ENCODE data around the gene NR6A1.

The NR6A1 gene

GRCh38 chr9:124518116-124518515, 253.0 kb downstream of the NR6A1 start:
- Histone ChIP-seq H3K4me1 (ENCODE audit: control insufficient read depth, insufficient read depth, low read length) (no peaks in the 10 kb centered on the region; the same call in 1 of the 2 replicates), H3K9ac (ENCODE audit: low read depth, low read length) (no peak overlapping the region), H3K4me3 (ENCODE audit: low read depth, low read length) (no peak overlapping the region), H3K36me3 (ENCODE audit: control insufficient read depth, insufficient read depth, low read length) (peaks cover 15% of the 10 kb centered on the region; the same call in 1 of the 2 replicates), H3K27ac (ENCODE audit: low read depth, low read length) (no peak overlapping the region), H3K9me3 (ENCODE audit: control insufficient read depth, insufficient read depth, low read length) (no peaks in the 10 kb centered on the region), H3K27me3 (ENCODE audit: control insufficient read depth, insufficient read depth, low read length) (no peaks in the 10 kb centered on the region)

- Histone ChIP-seq H3K4me1 (ENCODE audit: control insufficient read depth, insufficient read depth, low read length) (no peaks in the 10 kb centered on the region; the same call in 1 of the 2 replicates), H3K4me3 (ENCODE audit: low read depth, low read length) (no peak overlapping the region), H3K27ac (ENCODE audit: low read depth, low read length) (no peak overlapping the region), H3K27me3 (ENCODE audit: control insufficient read depth, insufficient read depth, low read length) (no peaks in the 10 kb centered on the region), H3K36me3 (ENCODE audit: control insufficient read depth, insufficient read depth, low read length) (peaks cover 15% of the 10 kb centered on the region; the same call in 1 of the 2 replicates), H3K9me3 (ENCODE audit: control insufficient read depth, insufficient read depth, low read length) (no peaks in the 10 kb centered on the region), H3K9ac (ENCODE audit: low read depth, low read length) (no peak overlapping the region)
These were observed 253.5 kb downstream of the NR6A1 start for GRCh38 chr9:124517600-124517999.

GRCh38 chr9:124514874-124515273, 256.2 kb downstream of the NR6A1 start:
- Histone ChIP-seq H3K36me3 (ENCODE audit: control insufficient read depth, insufficient read depth, low read length) (peaks cover 5% of the 10 kb centered on the region; the same call in 1 of the 2 replicates), H3K9me3 (ENCODE audit: control insufficient read depth, insufficient read depth, low read length) (no peaks in the 10 kb centered on the region), H3K27ac (ENCODE audit: low read depth, low read length) (no peak overlapping the region), H3K9ac (ENCODE audit: low read depth, low read length) (no peak overlapping the region), H3K4me1 (ENCODE audit: control insufficient read depth, insufficient read depth, low read length) (0 out of 2 replicates have a peak, but pooled peaks cover 4% of the 10 kb centered on the region), H3K4me3 (ENCODE audit: low read depth, low read length) (no peak overlapping the region), H3K27me3 (ENCODE audit: control insufficient read depth, insufficient read depth, low read length) (no peaks in the 10 kb centered on the region)

GRCh38 chr9:124514125-124514524, 257.0 kb downstream of the NR6A1 start:
- H3K9me3 ChIP-seq (ENCODE audit: control insufficient read depth, insufficient read depth, low read length) = no peaks in the 10 kb centered on the region
- H3K9ac ChIP-seq (ENCODE audit: low read depth, low read length) = no peak overlapping the region
- no peak overlapping the region for H3K27ac ChIP-seq (ENCODE audit: low read depth, low read length)
- H3K36me3 ChIP-seq (ENCODE audit: control insufficient read depth, insufficient read depth, low read length) = peaks cover 2% of the 10 kb centered on the region; the same call in 1 of the 2 replicates
- no peaks in the 10 kb centered on the region for H3K27me3 ChIP-seq (ENCODE audit: control insufficient read depth, insufficient read depth, low read length)
- 0 out of 2 replicates have a peak, but pooled peaks cover 4% of the 10 kb centered on the region for H3K4me1 ChIP-seq (ENCODE audit: control insufficient read depth, insufficient read depth, low read length)
- H3K4me3 ChIP-seq (ENCODE audit: low read depth, low read length) = no peak overlapping the region

- H3K4me1 ChIP-seq (ENCODE audit: control insufficient read depth, insufficient read depth, low read length) = 0 out of 2 replicates have a peak, but pooled peaks cover 4% of the 10 kb centered on the region
- H3K27ac ChIP-seq (ENCODE audit: low read depth, low read length) = no peak overlapping the region
- H3K27me3 ChIP-seq (ENCODE audit: control insufficient read depth, insufficient read depth, low read length) = no peaks in the 10 kb centered on the region
- H3K4me3 ChIP-seq (ENCODE audit: low read depth, low read length) = no peak overlapping the region
- no peaks in the 10 kb centered on the region for H3K9me3 ChIP-seq (ENCODE audit: control insufficient read depth, insufficient read depth, low read length)
- H3K9ac ChIP-seq (ENCODE audit: low read depth, low read length) = no peak overlapping the region
- no peaks in the 10 kb centered on the region for H3K36me3 ChIP-seq (ENCODE audit: control insufficient read depth, insufficient read depth, low read length)
These were observed 257.6 kb downstream of the NR6A1 start for GRCh38 chr9:124513376-124513994.

- Histone ChIP-seq H3K4me1 (ENCODE audit: control insufficient read depth, insufficient read depth, low read length) (0 out of 2 replicates have a peak, but pooled peaks cover 4% of the 10 kb centered on the region), H3K27me3 (ENCODE audit: control insufficient read depth, insufficient read depth, low read length) (no peaks in the 10 kb centered on the region), H3K9me3 (ENCODE audit: control insufficient read depth, insufficient read depth, low read length) (no peaks in the 10 kb centered on the region), H3K9ac (ENCODE audit: low read depth, low read length) (no peak overlapping the region), H3K4me3 (ENCODE audit: low read depth, low read length) (no peak overlapping the region), H3K36me3 (ENCODE audit: control insufficient read depth, insufficient read depth, low read length) (no peaks in the 10 kb centered on the region), H3K27ac (ENCODE audit: low read depth, low read length) (no peak overlapping the region)
These were observed 258.3 kb downstream of the NR6A1 start for GRCh38 chr9:124512806-124513204.

GRCh38 chr9:124511891-124512805, 259.0 kb downstream of the NR6A1 start:
- no peaks in the 10 kb centered on the region for H3K9me3 ChIP-seq (ENCODE audit: control insufficient read depth, insufficient read depth, low read length)
- no peaks in the 10 kb centered on the region for H3K36me3 ChIP-seq (ENCODE audit: control insufficient read depth, insufficient read depth, low read length)
- no peaks in the 10 kb centered on the region for H3K27me3 ChIP-seq (ENCODE audit: control insufficient read depth, insufficient read depth, low read length)
- no peak overlapping the region for H3K4me3 ChIP-seq (ENCODE audit: low read depth, low read length)
- no peak overlapping the region for H3K27ac ChIP-seq (ENCODE audit: low read depth, low read length)
- 0 out of 2 replicates have a peak, but pooled peaks cover 4% of the 10 kb centered on the region for H3K4me1 ChIP-seq (ENCODE audit: control insufficient read depth, insufficient read depth, low read length)
- no peak overlapping the region for H3K9ac ChIP-seq (ENCODE audit: low read depth, low read length)

GRCh38 chr9:124511426-124511840, 259.7 kb downstream of the NR6A1 start:
- Histone ChIP-seq H3K27ac (ENCODE audit: low read depth, low read length) (no peak overlapping the region), H3K36me3 (ENCODE audit: control insufficient read depth, insufficient read depth, low read length) (no peaks in the 10 kb centered on the region), H3K4me1 (ENCODE audit: control insufficient read depth, insufficient read depth, low read length) (0 out of 2 replicates have a peak, but pooled peaks cover 4% of the 10 kb centered on the region), H3K9ac (ENCODE audit: low read depth, low read length) (no peak overlapping the region), H3K4me3 (ENCODE audit: low read depth, low read length) (no peak overlapping the region), H3K9me3 (ENCODE audit: control insufficient read depth, insufficient read depth, low read length) (no peaks in the 10 kb centered on the region), H3K27me3 (ENCODE audit: control insufficient read depth, insufficient read depth, low read length) (peaks cover 3% of the 10 kb centered on the region)

GRCh38 chr9:124510650-124511425, 260.3 kb downstream of the NR6A1 start:
- H3K4me1 ChIP-seq (ENCODE audit: control insufficient read depth, insufficient read depth, low read length) = 0 out of 2 replicates have a peak, but pooled peaks cover 4% of the 10 kb centered on the region
- H3K9me3 ChIP-seq (ENCODE audit: control insufficient read depth, insufficient read depth, low read length) = no peaks in the 10 kb centered on the region
- no peak overlapping the region for H3K27ac ChIP-seq (ENCODE audit: low read depth, low read length)
- no peak overlapping the region for H3K4me3 ChIP-seq (ENCODE audit: low read depth, low read length)
- H3K9ac ChIP-seq (ENCODE audit: low read depth, low read length) = no peak overlapping the region
- peaks cover 9% of the 10 kb centered on the region for H3K27me3 ChIP-seq (ENCODE audit: control insufficient read depth, insufficient read depth, low read length)
- no peaks in the 10 kb centered on the region for H3K36me3 ChIP-seq (ENCODE audit: control insufficient read depth, insufficient read depth, low read length)

GRCh38 chr9:124507880-124508423, 263.2 kb downstream of the NR6A1 start:
- no peak overlapping the region for H3K27ac ChIP-seq (ENCODE audit: low read depth, low read length)

More at GRCh38 chr9:124507880-124508423, 263.2 kb downstream of the NR6A1 start:
- no peaks in the 10 kb centered on the region for H3K9me3 ChIP-seq (ENCODE audit: control insufficient read depth, insufficient read depth, low read length)
- no peak overlapping the region for H3K4me3 ChIP-seq (ENCODE audit: low read depth, low read length)
- peaks cover 36% of the 10 kb centered on the region for H3K27me3 ChIP-seq (ENCODE audit: control insufficient read depth, insufficient read depth, low read length)
- peaks cover 9% of the 10 kb centered on the region; the same call in 1 of the 2 replicates for H3K4me1 ChIP-seq (ENCODE audit: control insufficient read depth, insufficient read depth, low read length)
- no peaks in the 10 kb centered on the region for H3K36me3 ChIP-seq (ENCODE audit: control insufficient read depth, insufficient read depth, low read length)
- no peak overlapping the region for H3K9ac ChIP-seq (ENCODE audit: low read depth, low read length)

Data from HUES48 (cell line).